ENCODE results near the gene MCF2L.
"Not testable (repeated sequence)": the region's sequence is repeated elsewhere in the genome, so short reads cannot be mapped to it uniquely, and the experiment has no call there.

Gene MCF2L

GRCh38 chr13:113051641-113052040, 82.6 kb downstream of the MCF2L start:
- no peak for DNase-seq

GRCh38 chr13:113052206-113052605, 83.2 kb downstream of the MCF2L start:
- no peak for DNase-seq

GRCh38 chr13:113052971-113053370, 84.0 kb downstream of the MCF2L start:
- DNase-seq: no peak

- DNase-seq: no peak
These were observed 84.4 kb downstream of the MCF2L start for GRCh38 chr13:113053376-113053775.

- DNase-seq: no peak
These were observed 85.0 kb downstream of the MCF2L start for GRCh38 chr13:113053801-113054604.

- DNase-seq: no peak
These were observed 88.1 kb downstream of the MCF2L start for GRCh38 chr13:113057084-113057483.

- DNase-seq: not testable (repeated sequence)
These were observed 88.5 kb downstream of the MCF2L start for GRCh38 chr13:113057559-113057958.

GRCh38 chr13:113058129-113058987, 89.3 kb downstream of the MCF2L start:
- DNase-seq: no peak

- DNase-seq: no peak
These were observed 90.2 kb downstream of the MCF2L start for GRCh38 chr13:113058988-113059850.

- DNase-seq: no peak
These were observed 90.9 kb downstream of the MCF2L start for GRCh38 chr13:113059891-113060290.

- no peak for DNase-seq
These were observed 91.7 kb downstream of the MCF2L start for GRCh38 chr13:113060557-113061270.

GRCh38 chr13:113061271-113061625, 92.2 kb downstream of the MCF2L start:
- DNase-seq: no peak

GRCh38 chr13:113061796-113062425, 92.9 kb downstream of the MCF2L start:
- no peak for DNase-seq

GRCh38 chr13:113062691-113063090, 93.7 kb downstream of the MCF2L start:
- DNase-seq: no peak

GRCh38 chr13:113063091-113063491, 94.1 kb downstream of the MCF2L start:
- DNase-seq: no peak

- no peak for DNase-seq
These were observed 95.1 kb downstream of the MCF2L start for GRCh38 chr13:113064000-113064533.

GRCh38 chr13:113064534-113065405, 95.8 kb downstream of the MCF2L start:
- no peak for DNase-seq

GRCh38 chr13:113065406-113066141, 96.6 kb downstream of the MCF2L start:
- DNase-seq: no peak

GRCh38 chr13:113066142-113066455, 97.1 kb downstream of the MCF2L start:
- no peak for DNase-seq

GRCh38 chr13:113066746-113067145, 97.7 kb downstream of the MCF2L start:
- no peak for DNase-seq

Data from CD4-positive, alpha-beta T cell treated with Interferon alpha-2 for 1 hour (primary cell).